HG02885 (cell line): Measurements from ENCODE around the gene ARVCF.

Experiments
- ATAC-seq: cut with Tn5 transposase; IDR thresholded peaks from one replicate; pipeline ENCODE4 v1.9.1; 2021; ENCODE audit warnings: mild to moderate bottlenecking; ENCODE audit not compliant: unreplicated experiment, poor library complexity

The ARVCF gene

DNA sequence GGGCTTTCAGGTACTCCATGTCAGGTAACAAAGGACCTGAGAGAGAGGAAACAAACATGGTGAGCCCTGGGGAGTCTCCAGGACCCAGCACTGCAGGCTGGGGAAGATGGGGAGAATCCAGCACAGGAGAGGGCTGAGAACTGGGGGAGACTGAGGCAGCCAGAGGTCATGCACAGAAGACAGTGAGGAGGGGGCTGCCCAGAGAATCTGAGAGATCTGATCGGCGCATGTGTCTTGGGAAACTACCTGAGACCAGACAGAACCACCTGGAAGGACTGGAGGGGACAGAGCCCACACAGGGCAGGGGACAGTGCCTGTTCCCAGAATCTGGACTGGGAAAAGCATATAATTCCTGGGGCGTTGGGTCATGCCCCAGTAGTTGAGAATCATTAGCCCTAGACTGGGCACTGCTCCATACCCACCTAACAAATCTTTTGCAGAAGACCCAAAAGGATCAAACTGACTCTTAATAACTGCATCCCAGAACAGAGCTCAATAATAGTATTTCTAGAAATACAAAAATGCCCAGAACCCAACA lies 95.0 kb downstream of the ARVCF start:
- ATAC-seq = no peak
